ENCODE data around the gene ZBTB44. TPM values are rescaled to one million over a fixed set of nuclear protein-coding genes. Genes with fewer than 3 reads are reported as not detected.
"Not testable (repeated sequence)": the region's sequence is repeated elsewhere in the genome, so short reads cannot be mapped to it uniquely, and the experiment has no call there.

Gene ZBTB44
- total and polyA plus RNA-seq, 4 experiments from 2014 or later: 3.0 to 76.2 (median 40.7) TPM

- Mint-ChIP-seq H3K9me3 (no peaks in the 10 kb centered on the region), H3K4me1 (peaks cover 38 to 54% (median 45%) of the 10 kb centered on the region in 4 donors), H3K27me3 (no peaks in the 10 kb centered on the region), H3K4me3 (no peak overlapping the region), H3K36me3 (peaks cover 24 to 37% of the 10 kb centered on the region in 2 donors), H3K27ac (no peak overlapping the region)
- no peaks in the 10 kb centered on the region for H3K9me3 ChIP-seq (ENCODE audit: control insufficient read depth in 1 of 2, low read length in 2 of 2)
- DNase-seq: no peak
- intact Hi-C loops (cut with micrococcal nuclease): no loop called here
- no peak overlapping the region for H3K27ac ChIP-seq (ENCODE audit: low read depth, low read length)
- no peaks in the 10 kb centered on the region for H3K27me3 ChIP-seq (ENCODE audit: insufficient read depth, low read length)
- no peaks in the 10 kb centered on the region for H3K4me1 ChIP-seq (ENCODE audit: insufficient read depth, low read length)
- H3K36me3 ChIP-seq (ENCODE audit: insufficient read depth, low read length): no peaks in the 10 kb centered on the region
- POLR2A ChIA-PET (ENCODE audit: partially characterized antibody): no interaction called here
- CTCF ChIA-PET (ENCODE audit: partially characterized antibody): no interaction called here
- H3K4me3 ChIP-seq (ENCODE audit: low read length in 2 of 2): no peak overlapping the region
These were observed 14.7 kb downstream of the ZBTB44 start for GRCh38 chr11:130299978-130300377.

GRCh38 chr11:130295657-130296056 is 19.1 kb downstream of the ZBTB44 start:
- DNase-seq: no peak
- H3K36me3 Mint-ChIP-seq: peaks cover 34 to 38% of the 10 kb centered on the region in 2 donors
- Histone ChIP-seq H3K36me3 (ENCODE audit: insufficient read depth, low read length) (no peaks in the 10 kb centered on the region), H3K27me3 (ENCODE audit: insufficient read depth, low read length) (no peaks in the 10 kb centered on the region), H3K27ac (ENCODE audit: low read depth, low read length) (no peak overlapping the region), H3K4me3 (ENCODE audit: low read length in 2 of 2) (no peak overlapping the region), H3K9me3 (ENCODE audit: control insufficient read depth in 1 of 2, low read length in 2 of 2) (no peaks in the 10 kb centered on the region), H3K4me1 (ENCODE audit: insufficient read depth, low read length) (no peaks in the 10 kb centered on the region)
- H3K9me3 Mint-ChIP-seq: peaks cover 0 to 2% (median 0%) of the 10 kb centered on the region in 8 donors
- no peaks in the 10 kb centered on the region for H3K27me3 Mint-ChIP-seq
- H3K27ac Mint-ChIP-seq: peak overlapping the region in 1 of 7 donors; percentile 71
- H3K4me1 Mint-ChIP-seq: peaks cover 26 to 44% (median 32%) of the 10 kb centered on the region in 4 donors
- ChIA-PET POLR2A (ENCODE audit: partially characterized antibody) (no interaction called here), CTCF (ENCODE audit: partially characterized antibody) (no interaction called here)
- intact Hi-C loops (cut with micrococcal nuclease): no loop called here
- no peak overlapping the region for H3K4me3 Mint-ChIP-seq

- POLR2A ChIA-PET (ENCODE audit: partially characterized antibody): no interaction called here
- DNase-seq: no peak
- H3K9me3 ChIP-seq (ENCODE audit: control insufficient read depth in 1 of 2, low read length in 2 of 2): peaks cover 0 to 8% of the 10 kb centered on the region in 2 donors
- H3K4me1 Mint-ChIP-seq: peaks cover 9 to 24% (median 12%) of the 10 kb centered on the region in 4 donors
- intact Hi-C loops (cut with micrococcal nuclease): no loop called here
- H3K36me3 Mint-ChIP-seq: peaks cover 33 to 61% of the 10 kb centered on the region in 2 donors
- H3K9me3 Mint-ChIP-seq: peaks cover 0 to 34% (median 17%) of the 10 kb centered on the region in 8 donors
- no peak overlapping the region for H3K27ac Mint-ChIP-seq
- no peak overlapping the region for H3K4me3 Mint-ChIP-seq
- no peaks in the 10 kb centered on the region for H3K27me3 ChIP-seq (ENCODE audit: insufficient read depth, low read length)
- H3K4me1 ChIP-seq (ENCODE audit: insufficient read depth, low read length): no peaks in the 10 kb centered on the region
- no peak overlapping the region for H3K4me3 ChIP-seq (ENCODE audit: low read length in 2 of 2)
- H3K27ac ChIP-seq (ENCODE audit: low read depth, low read length): no peak overlapping the region
- H3K27me3 Mint-ChIP-seq: no peaks in the 10 kb centered on the region
- CTCF ChIA-PET (ENCODE audit: partially characterized antibody): interaction anchor here (1.0 kb wide), 1 partner anchor 16 kb away, joined by 3 read pairs; no protein-coding TSS in a partner anchor
- no peaks in the 10 kb centered on the region for H3K36me3 ChIP-seq (ENCODE audit: insufficient read depth, low read length)
These were observed 32.6 kb downstream of the ZBTB44 start for GRCh38 chr11:130282111-130282510.

- DNase-seq; H3K9me3 ChIP-seq (ENCODE audit: control insufficient read depth in 1 of 2, low read length in 2 of 2); H3K4me3 ChIP-seq (ENCODE audit: low read length in 2 of 2); H3K27me3 Mint-ChIP-seq; H3K4me3 Mint-ChIP-seq; CTCF ChIA-PET (ENCODE audit: partially characterized antibody); H3K27me3 ChIP-seq (ENCODE audit: insufficient read depth, low read length); H3K27ac Mint-ChIP-seq; intact Hi-C loops (cut with micrococcal nuclease); H3K36me3 ChIP-seq (ENCODE audit: insufficient read depth, low read length); H3K4me1 ChIP-seq (ENCODE audit: insufficient read depth, low read length); H3K27ac ChIP-seq (ENCODE audit: low read depth, low read length): not testable (repeated sequence)
- POLR2A ChIA-PET (ENCODE audit: partially characterized antibody): interaction anchor here (0.5 kb wide), 1 partner anchor 90 kb away, joined by 3 read pairs; no protein-coding TSS in a partner anchor
- Mint-ChIP-seq H3K4me1 (peaks cover 6 to 21% (median 9%) of the 10 kb centered on the region in 4 donors), H3K9me3 (peaks cover 0 to 34% (median 17%) of the 10 kb centered on the region in 8 donors), H3K36me3 (peaks cover 26 to 61% of the 10 kb centered on the region in 2 donors)
These were observed 33.4 kb downstream of the ZBTB44 start for GRCh38 chr11:130281341-130281740.

GRCh38 chr11:130279989-130280388 is 34.7 kb downstream of the ZBTB44 start:
- intact Hi-C loops (cut with micrococcal nuclease): no loop called here
- peaks cover 20 to 54% of the 10 kb centered on the region in 2 donors for H3K36me3 Mint-ChIP-seq
- POLR2A ChIA-PET (ENCODE audit: partially characterized antibody): no interaction called here

GRCh38 chr11:130278745-130279144 is 36.0 kb downstream of the ZBTB44 start:
- no peak overlapping the region for H3K4me3 Mint-ChIP-seq
- no peak for DNase-seq
- H3K4me3 ChIP-seq (ENCODE audit: low read length in 2 of 2): no peak overlapping the region
- H3K4me1 Mint-ChIP-seq: peaks cover 0 to 19% (median 9%) of the 10 kb centered on the region in 4 donors
- H3K36me3 ChIP-seq (ENCODE audit: insufficient read depth, low read length): no peaks in the 10 kb centered on the region
- POLR2A ChIA-PET (ENCODE audit: partially characterized antibody): no interaction called here
- CTCF ChIA-PET (ENCODE audit: partially characterized antibody): no interaction called here
- H3K27ac Mint-ChIP-seq: no peak overlapping the region
- no peaks in the 10 kb centered on the region for H3K27me3 Mint-ChIP-seq
- H3K36me3 Mint-ChIP-seq: peaks cover 18 to 53% of the 10 kb centered on the region in 2 donors
- no peaks in the 10 kb centered on the region for H3K4me1 ChIP-seq (ENCODE audit: insufficient read depth, low read length)
- peaks cover 0 to 8% of the 10 kb centered on the region in 2 donors for H3K9me3 ChIP-seq (ENCODE audit: control insufficient read depth in 1 of 2, low read length in 2 of 2)
- no peak overlapping the region for H3K27ac ChIP-seq (ENCODE audit: low read depth, low read length)
- intact Hi-C loops (cut with micrococcal nuclease): no loop called here
- H3K9me3 Mint-ChIP-seq: peaks cover 0 to 34% (median 17%) of the 10 kb centered on the region in 8 donors
- no peaks in the 10 kb centered on the region for H3K27me3 ChIP-seq (ENCODE audit: insufficient read depth, low read length)

More at GRCh38 chr11:130279989-130280388, 34.7 kb downstream of the ZBTB44 start:
- peaks cover 0 to 17% (median 6%) of the 10 kb centered on the region in 4 donors for H3K4me1 Mint-ChIP-seq
- Histone ChIP-seq H3K27ac (ENCODE audit: low read depth, low read length) (no peak overlapping the region), H3K4me3 (ENCODE audit: low read length in 2 of 2) (no peak overlapping the region), H3K9me3 (ENCODE audit: control insufficient read depth in 1 of 2, low read length in 2 of 2) (peaks cover 0 to 8% of the 10 kb centered on the region in 2 donors), H3K4me1 (ENCODE audit: insufficient read depth, low read length) (no peaks in the 10 kb centered on the region), H3K36me3 (ENCODE audit: insufficient read depth, low read length) (no peaks in the 10 kb centered on the region), H3K27me3 (ENCODE audit: insufficient read depth, low read length) (no peaks in the 10 kb centered on the region)
- peak overlapping the region in 1 of 7 donors; percentile 30 for H3K27ac Mint-ChIP-seq
- H3K27me3 Mint-ChIP-seq: no peaks in the 10 kb centered on the region
- H3K4me3 Mint-ChIP-seq: no peak overlapping the region
- no peak for DNase-seq
- peaks cover 0 to 34% (median 17%) of the 10 kb centered on the region in 8 donors for H3K9me3 Mint-ChIP-seq
- CTCF ChIA-PET (ENCODE audit: partially characterized antibody): no interaction called here

- Mint-ChIP-seq H3K4me1 (peaks cover 0 to 19% (median 9%) of the 10 kb centered on the region in 4 donors), H3K27ac (peak overlapping the region in 2 of 7 donors; percentile 60 to 65), H3K9me3 (peaks cover 0 to 34% (median 17%) of the 10 kb centered on the region in 8 donors), H3K4me3 (no peak overlapping the region), H3K36me3 (peaks cover 18 to 52% of the 10 kb centered on the region in 2 donors), H3K27me3 (no peaks in the 10 kb centered on the region)
- Histone ChIP-seq H3K36me3 (ENCODE audit: insufficient read depth, low read length) (no peaks in the 10 kb centered on the region), H3K9me3 (ENCODE audit: control insufficient read depth in 1 of 2, low read length in 2 of 2) (peaks cover 0 to 8% of the 10 kb centered on the region in 2 donors), H3K27me3 (ENCODE audit: insufficient read depth, low read length) (no peaks in the 10 kb centered on the region), H3K4me3 (ENCODE audit: low read length in 2 of 2) (no peak overlapping the region), H3K4me1 (ENCODE audit: insufficient read depth, low read length) (no peaks in the 10 kb centered on the region), H3K27ac (ENCODE audit: low read depth, low read length) (no peak overlapping the region)
- DNase-seq: no peak
- ChIA-PET CTCF (ENCODE audit: partially characterized antibody) (no interaction called here), POLR2A (ENCODE audit: partially characterized antibody) (no interaction called here)
- intact Hi-C loops (cut with micrococcal nuclease): no loop called here
These were observed 36.6 kb downstream of the ZBTB44 start for GRCh38 chr11:130278151-130278550.
